Measurements from ENCODE around the gene TLE6. TPM values are rescaled to one million over a fixed set of nuclear protein-coding genes. Genes with fewer than 3 reads are reported as not detected.

The TLE6 gene
- total and polyA plus RNA-seq, 10 of the 15 experiments (the other 5 are each of a cell fraction or from before 2014, with no cell fraction given): 2.7 to 13.8 (median 6.4) TPM

DNA sequence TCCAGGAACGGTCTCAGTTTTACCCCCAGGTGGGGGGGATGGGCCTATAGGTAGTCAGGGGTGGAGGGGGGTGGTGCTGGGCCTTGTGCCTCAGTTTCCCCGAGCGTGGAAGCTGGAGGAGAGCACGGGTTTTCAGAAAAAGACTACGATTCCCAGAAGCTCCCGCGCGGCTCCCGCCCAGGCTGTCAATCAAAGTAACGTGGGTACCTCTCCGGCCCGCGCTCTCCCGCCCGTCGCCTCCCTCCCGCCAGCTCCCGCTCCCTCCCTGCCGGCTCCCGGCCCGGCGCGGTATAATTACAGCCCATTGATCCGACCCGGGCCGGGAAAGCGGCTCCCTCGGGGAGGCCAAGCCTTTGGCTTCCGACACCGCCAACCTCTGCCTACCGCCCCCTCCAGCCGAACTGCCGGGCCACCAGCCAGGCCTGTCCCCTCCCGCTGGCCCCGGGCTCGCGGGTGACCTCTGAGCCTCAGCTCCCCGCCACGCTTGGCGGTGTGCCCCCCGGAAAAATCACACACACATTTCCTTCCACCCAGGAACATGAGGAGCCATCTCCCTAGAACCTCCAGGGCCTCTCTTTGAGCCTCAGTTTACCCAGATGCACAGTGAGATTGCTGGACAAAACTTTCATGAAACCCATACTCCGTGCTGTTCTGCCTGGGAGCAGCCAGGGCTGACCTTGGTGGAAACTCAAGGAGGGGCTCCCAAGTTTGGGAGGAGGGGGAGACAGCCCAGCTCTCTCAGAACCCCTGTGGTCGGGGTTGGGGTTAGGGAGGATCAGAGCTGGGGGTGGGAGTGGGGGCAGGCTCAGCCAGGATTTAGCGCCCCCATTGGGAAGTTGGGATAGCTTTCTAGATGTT, 59.0 kb downstream of the TLE6 start (continued):
- TF ChIP-seq, protein P1, sequence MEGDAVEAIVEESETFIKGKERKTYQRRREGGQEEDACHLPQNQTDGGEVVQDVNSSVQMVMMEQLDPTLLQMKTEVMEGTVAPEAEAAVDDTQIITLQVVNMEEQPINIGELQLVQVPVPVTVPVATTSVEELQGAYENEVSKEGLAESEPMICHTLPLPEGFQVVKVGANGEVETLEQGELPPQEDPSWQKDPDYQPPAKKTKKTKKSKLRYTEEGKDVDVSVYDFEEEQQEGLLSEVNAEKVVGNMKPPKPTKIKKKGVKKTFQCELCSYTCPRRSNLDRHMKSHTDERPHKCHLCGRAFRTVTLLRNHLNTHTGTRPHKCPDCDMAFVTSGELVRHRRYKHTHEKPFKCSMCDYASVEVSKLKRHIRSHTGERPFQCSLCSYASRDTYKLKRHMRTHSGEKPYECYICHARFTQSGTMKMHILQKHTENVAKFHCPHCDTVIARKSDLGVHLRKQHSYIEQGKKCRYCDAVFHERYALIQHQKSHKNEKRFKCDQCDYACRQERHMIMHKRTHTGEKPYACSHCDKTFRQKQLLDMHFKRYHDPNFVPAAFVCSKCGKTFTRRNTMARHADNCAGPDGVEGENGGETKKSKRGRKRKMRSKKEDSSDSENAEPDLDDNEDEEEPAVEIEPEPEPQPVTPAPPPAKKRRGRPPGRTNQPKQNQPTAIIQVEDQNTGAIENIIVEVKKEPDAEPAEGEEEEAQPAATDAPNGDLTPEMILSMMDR (IDR thresholded peaks at IDR 0.05 in 2 of 3, conservative IDR thresholded peaks at IDR 0.05 in 1 of 3; ENCODE audit: control insufficient read depth in 2 of 3, extremely low read depth in 1 of 3, insufficient read depth in 1 of 3, low read depth in 3 of 3, low read length in 3 of 3): no peak
- no peak for TF ChIP-seq KAT2A (conservative IDR thresholded peaks at IDR 0.05; ENCODE audit: control insufficient read depth, low read depth, low read length)
- no peak for TF ChIP-seq CBX3 (IDR thresholded peaks at IDR 0.05; ENCODE audit: borderline replicate concordance, low read depth)
- no peak for TF ChIP-seq SPI1 (IDR thresholded peaks at IDR 0.05; ENCODE audit: borderline replicate concordance, insufficient read depth, low read depth, low read length)
- TF ChIP-seq NRF1 (conservative IDR thresholded peaks at IDR 0.05; ENCODE audit: low read depth, low read length): no peak
- TF ChIP-seq, protein P2, sequence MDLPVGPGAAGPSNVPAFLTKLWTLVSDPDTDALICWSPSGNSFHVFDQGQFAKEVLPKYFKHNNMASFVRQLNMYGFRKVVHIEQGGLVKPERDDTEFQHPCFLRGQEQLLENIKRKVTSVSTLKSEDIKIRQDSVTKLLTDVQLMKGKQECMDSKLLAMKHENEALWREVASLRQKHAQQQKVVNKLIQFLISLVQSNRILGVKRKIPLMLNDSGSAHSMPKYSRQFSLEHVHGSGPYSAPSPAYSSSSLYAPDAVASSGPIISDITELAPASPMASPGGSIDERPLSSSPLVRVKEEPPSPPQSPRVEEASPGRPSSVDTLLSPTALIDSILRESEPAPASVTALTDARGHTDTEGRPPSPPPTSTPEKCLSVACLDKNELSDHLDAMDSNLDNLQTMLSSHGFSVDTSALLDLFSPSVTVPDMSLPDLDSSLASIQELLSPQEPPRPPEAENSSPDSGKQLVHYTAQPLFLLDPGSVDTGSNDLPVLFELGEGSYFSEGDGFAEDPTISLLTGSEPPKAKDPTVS (IDR thresholded peaks at IDR 0.05; ENCODE audit: low read depth, low read length): no peak
- TF ChIP-seq MEF2A (IDR thresholded peaks at IDR 0.05; ENCODE audit: insufficient read depth, low read depth, low read length): no peak
- TF ChIP-seq NFXL1 (IDR thresholded peaks at IDR 0.05; ENCODE audit: borderline replicate concordance): no peak
- no peak for TF ChIP-seq GABPA (IDR thresholded peaks at IDR 0.05; ENCODE audit: low read depth)
- TF ChIP-seq EGR1 (IDR thresholded peaks at IDR 0.05; ENCODE audit: borderline replicate concordance in 1 of 2, low read depth in 2 of 2, low read length in 2 of 2): no peak
- TF ChIP-seq, protein P3, sequence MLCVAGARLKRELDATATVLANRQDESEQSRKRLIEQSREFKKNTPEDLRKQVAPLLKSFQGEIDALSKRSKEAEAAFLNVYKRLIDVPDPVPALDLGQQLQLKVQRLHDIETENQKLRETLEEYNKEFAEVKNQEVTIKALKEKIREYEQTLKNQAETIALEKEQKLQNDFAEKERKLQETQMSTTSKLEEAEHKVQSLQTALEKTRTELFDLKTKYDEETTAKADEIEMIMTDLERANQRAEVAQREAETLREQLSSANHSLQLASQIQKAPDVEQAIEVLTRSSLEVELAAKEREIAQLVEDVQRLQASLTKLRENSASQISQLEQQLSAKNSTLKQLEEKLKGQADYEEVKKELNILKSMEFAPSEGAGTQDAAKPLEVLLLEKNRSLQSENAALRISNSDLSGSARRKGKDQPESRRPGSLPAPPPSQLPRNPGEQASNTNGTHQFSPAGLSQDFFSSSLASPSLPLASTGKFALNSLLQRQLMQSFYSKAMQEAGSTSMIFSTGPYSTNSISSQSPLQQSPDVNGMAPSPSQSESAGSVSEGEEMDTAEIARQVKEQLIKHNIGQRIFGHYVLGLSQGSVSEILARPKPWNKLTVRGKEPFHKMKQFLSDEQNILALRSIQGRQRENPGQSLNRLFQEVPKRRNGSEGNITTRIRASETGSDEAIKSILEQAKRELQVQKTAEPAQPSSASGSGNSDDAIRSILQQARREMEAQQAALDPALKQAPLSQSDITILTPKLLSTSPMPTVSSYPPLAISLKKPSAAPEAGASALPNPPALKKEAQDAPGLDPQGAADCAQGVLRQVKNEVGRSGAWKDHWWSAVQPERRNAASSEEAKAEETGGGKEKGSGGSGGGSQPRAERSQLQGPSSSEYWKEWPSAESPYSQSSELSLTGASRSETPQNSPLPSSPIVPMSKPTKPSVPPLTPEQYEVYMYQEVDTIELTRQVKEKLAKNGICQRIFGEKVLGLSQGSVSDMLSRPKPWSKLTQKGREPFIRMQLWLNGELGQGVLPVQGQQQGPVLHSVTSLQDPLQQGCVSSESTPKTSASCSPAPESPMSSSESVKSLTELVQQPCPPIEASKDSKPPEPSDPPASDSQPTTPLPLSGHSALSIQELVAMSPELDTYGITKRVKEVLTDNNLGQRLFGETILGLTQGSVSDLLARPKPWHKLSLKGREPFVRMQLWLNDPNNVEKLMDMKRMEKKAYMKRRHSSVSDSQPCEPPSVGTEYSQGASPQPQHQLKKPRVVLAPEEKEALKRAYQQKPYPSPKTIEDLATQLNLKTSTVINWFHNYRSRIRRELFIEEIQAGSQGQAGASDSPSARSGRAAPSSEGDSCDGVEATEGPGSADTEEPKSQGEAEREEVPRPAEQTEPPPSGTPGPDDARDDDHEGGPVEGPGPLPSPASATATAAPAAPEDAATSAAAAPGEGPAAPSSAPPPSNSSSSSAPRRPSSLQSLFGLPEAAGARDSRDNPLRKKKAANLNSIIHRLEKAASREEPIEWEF (IDR thresholded peaks at IDR 0.05; ENCODE audit: insufficient replicate concordance, low read depth, low read length): no peak
- TF ChIP-seq, protein P4, sequence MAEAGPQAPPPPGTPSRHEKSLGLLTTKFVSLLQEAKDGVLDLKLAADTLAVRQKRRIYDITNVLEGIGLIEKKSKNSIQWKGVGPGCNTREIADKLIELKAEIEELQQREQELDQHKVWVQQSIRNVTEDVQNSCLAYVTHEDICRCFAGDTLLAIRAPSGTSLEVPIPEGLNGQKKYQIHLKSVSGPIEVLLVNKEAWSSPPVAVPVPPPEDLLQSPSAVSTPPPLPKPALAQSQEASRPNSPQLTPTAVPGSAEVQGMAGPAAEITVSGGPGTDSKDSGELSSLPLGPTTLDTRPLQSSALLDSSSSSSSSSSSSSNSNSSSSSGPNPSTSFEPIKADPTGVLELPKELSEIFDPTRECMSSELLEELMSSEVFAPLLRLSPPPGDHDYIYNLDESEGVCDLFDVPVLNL (IDR thresholded peaks at IDR 0.05; ENCODE audit: low read depth, low read length): peak; percentile 50
- no peak for TF ChIP-seq POLR2AphosphoS5 (IDR thresholded peaks at IDR 0.05; ENCODE audit: low read length)
- TF ChIP-seq ZNF207 (IDR thresholded peaks at IDR 0.05; ENCODE audit: borderline replicate concordance): no peak
- no peak for TF ChIP-seq ZNF384 (IDR thresholded peaks at IDR 0.05; ENCODE audit: borderline replicate concordance, low read depth, low read length)
- no peak for TF ChIP-seq NR2C1 (IDR thresholded peaks at IDR 0.05)
- no peak for TF ChIP-seq CEBPB (IDR thresholded peaks at IDR 0.05; ENCODE audit: borderline replicate concordance in 1 of 2, low read depth in 2 of 2, low read length in 2 of 2)
- TF ChIP-seq GATAD2B (conservative IDR thresholded peaks at IDR 0.05; ENCODE audit: low read depth): peak; percentile 26
- TF ChIP-seq ZNF622 (IDR thresholded peaks at IDR 0.05): no peak

All from GM12878 (cell line).